ENCODE data around the gene FOXK1. TPM values are rescaled to one million over a fixed set of nuclear protein-coding genes. Genes with fewer than 3 reads are reported as not detected.

The FOXK1 gene
- total and polyA plus RNA-seq, 9 of the 15 experiments (the other 6 are each of a cell fraction or from before 2014, with no cell fraction given) = 0.32 to 45.5 (median 8.1) TPM

DNA sequence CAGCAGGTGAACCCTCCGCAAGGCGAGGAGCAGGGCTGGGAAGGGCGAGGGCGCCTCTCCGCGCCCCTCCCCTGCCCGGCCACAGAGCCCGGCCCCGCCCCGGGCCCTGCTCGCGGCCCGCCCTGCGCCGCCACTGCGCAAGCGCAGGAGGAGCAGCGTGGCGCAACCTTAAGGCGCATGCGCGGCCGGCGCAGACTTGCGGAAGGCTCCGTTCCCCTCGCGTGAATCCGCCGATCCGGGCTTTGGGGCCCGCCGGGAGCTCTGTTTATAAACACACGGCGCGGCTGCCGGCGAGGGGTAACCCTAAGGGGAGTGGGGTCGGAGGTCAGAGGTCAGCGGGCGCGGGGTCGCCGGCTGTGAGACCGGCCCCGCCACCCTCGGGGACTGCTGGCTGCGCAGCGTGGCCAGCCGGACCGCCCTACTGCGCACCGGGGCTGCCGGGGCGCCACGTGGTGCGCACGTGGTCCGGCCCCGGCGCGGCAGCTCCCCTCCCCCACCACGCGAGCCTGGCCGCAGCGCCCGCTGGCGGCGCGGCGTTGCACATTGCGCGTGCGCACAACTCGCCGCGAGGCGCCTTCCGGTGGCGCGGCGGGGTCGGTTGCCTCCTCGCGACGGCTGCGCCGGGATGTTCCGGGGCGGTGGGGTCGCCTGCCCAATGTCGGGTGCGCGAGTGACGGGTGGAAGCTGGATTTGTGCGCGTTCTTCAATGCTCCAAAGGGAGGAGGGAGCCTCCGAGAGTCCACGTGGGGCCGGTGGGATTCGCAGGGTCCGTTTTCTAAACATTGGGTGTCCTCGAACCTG is 40.2 kb upstream of the FOXK1 start (continued):
- TF ChIP-seq, protein P1, sequence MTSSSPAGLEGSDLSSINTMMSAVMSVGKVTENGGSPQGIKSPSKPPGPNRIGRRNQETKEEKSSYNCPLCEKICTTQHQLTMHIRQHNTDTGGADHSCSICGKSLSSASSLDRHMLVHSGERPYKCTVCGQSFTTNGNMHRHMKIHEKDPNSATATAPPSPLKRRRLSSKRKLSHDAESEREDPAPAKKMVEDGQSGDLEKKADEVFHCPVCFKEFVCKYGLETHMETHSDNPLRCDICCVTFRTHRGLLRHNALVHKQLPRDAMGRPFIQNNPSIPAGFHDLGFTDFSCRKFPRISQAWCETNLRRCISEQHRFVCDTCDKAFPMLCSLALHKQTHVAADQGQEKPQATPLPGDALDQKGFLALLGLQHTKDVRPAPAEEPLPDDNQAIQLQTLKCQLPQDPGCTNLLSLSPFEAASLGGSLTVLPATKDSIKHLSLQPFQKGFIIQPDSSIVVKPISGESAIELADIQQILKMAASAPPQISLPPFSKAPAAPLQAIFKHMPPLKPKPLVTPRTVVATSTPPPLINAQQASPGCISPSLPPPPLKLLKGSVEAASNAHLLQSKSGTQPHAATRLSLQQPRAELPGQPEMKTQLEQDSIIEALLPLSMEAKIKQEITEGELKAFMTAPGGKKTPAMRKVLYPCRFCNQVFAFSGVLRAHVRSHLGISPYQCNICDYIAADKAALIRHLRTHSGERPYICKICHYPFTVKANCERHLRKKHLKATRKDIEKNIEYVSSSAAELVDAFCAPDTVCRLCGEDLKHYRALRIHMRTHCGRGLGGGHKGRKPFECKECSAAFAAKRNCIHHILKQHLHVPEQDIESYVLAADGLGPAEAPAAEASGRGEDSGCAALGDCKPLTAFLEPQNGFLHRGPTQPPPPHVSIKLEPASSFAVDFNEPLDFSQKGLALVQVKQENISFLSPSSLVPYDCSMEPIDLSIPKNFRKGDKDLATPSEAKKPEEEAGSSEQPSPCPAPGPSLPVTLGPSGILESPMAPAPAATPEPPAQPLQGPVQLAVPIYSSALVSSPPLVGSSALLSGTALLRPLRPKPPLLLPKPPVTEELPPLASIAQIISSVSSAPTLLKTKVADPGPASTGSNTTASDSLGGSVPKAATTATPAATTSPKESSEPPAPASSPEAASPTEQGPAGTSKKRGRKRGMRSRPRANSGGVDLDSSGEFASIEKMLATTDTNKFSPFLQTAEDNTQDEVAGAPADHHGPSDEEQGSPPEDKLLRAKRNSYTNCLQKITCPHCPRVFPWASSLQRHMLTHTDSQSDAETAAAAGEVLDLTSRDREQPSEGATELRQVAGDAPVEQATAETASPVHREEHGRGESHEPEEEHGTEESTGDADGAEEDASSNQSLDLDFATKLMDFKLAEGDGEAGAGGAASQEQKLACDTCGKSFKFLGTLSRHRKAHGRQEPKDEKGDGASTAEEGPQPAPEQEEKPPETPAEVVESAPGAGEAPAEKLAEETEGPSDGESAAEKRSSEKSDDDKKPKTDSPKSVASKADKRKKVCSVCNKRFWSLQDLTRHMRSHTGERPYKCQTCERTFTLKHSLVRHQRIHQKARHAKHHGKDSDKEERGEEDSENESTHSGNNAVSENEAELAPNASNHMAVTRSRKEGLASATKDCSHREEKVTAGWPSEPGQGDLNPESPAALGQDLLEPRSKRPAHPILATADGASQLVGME (CRISPR knock-in tag; IDR thresholded peaks at IDR 0.05) = peak; percentile 83; the same call in 1 of the 2 replicates
- TF ChIP-seq ZBTB17 (CRISPR knock-in tag; IDR thresholded peaks at IDR 0.05) (peak; percentile 88), USF1 (CRISPR knock-in tag; IDR thresholded peaks at IDR 0.05) (peak; percentile 79; the same call in 1 of the 2 replicates), HDAC2 (IDR thresholded peaks at IDR 0.05) (0 out of 2 replicates have a peak, but pooled peaks have one; percentile 36), KAT7 (CRISPR knock-in tag; IDR thresholded peaks at IDR 0.05; ENCODE audit: borderline replicate concordance) (peak; percentile 30; the same call in 1 of the 2 replicates), POLR3A (IDR thresholded peaks at IDR 0.05; ENCODE audit: borderline replicate concordance, extremely low read depth, insufficient read depth, insufficient read length) (no peak), JUN (IDR thresholded peaks at IDR 0.05; ENCODE audit: borderline replicate concordance, low read depth, low read length) (peak; percentile 93; the same call in 1 of the 2 replicates), JUN (CRISPR knock-in tag; IDR thresholded peaks at IDR 0.05; ENCODE audit: borderline replicate concordance) (peak; percentile 75; the same call in 1 of the 2 replicates), ZC3H11A (IDR thresholded peaks at IDR 0.05; ENCODE audit: low read depth, low read length) (no peak), ZHX1 (conservative IDR thresholded peaks at IDR 0.05; ENCODE audit: low read length) (no peak)

All from K562 (cell line).